SK-N-SH (cell line): ENCODE results near the gene EXOC3. TPM values are rescaled to one million over a fixed set of nuclear protein-coding genes. Genes with fewer than 3 reads are reported as not detected.

Experiments used
- CTCF ChIA-PET: fragments of 300-600, 350-600 bp; formaldehyde crosslinking; extraction: SDS; loops from one replicate; lab custom pipeline; 2021; lab: Yijun Ruan, JAX
- POLR2A ChIA-PET: fragments of 350-600 bp; sonication (Branson Sonifier 250); formaldehyde crosslinking; extraction: SDS; loops from one replicate; lab custom pipeline; 2020; ENCODE audit warnings: antibody characterized with exemption, inconsistent platforms; lab: Yijun Ruan, JAX
- DNase-seq: peaks from one replicate; pipeline ENCODE4 v3.0.0; 2012
- H2AFZ ChIP-seq: fragments of 200-600 bp; sonication (generic); 2 replicates; pipeline ENCODE4 v1.8.1; 2016; ENCODE audit warnings: antibody characterized with exemption, mild to moderate bottlenecking, low read depth
- H3F3A ChIP-seq: fragments of 200-600 bp; sonication (generic); replicated peaks from 2 replicates; pipeline ENCODE3; 2016; ENCODE audit warnings: antibody characterized with exemption, mild to moderate bottlenecking; ENCODE audit not compliant: insufficient read depth
- H3K27ac ChIP-seq, 2 experiments: fragments of 200-500 bp in 1 of 2; fragments of 200-600 bp in 1 of 2; sonication (Bioruptor generic) in 1 of 2; sonication (generic), shearing (Covaris generic) in 1 of 2; 2 replicates each; pipeline versions ENCODE4 v1.5.1 to v1.6.1; 2014 to 2016; ENCODE audit warnings: low read depth in 2 of 2, inconsistent platforms in 1 of 2, low read length in 1 of 2, mild to moderate bottlenecking in 1 of 2, mixed read lengths in 1 of 2
- H3K27me3 ChIP-seq: fragments of 200-600 bp; sonication (generic), shearing (Covaris generic); 2 replicates; pipeline ENCODE4 v1.6.1; 2016; ENCODE audit warnings: mixed run types; ENCODE audit not compliant: insufficient read depth
- H3K36me3 ChIP-seq, 2 experiments: fragments of 200-500 bp in 1 of 2; fragments of 200-600 bp in 1 of 2; sonication (Bioruptor generic) in 1 of 2; sonication (generic) in 1 of 2; replicated peaks in 1 of 2; 2 replicates each; pipeline versions ENCODE3 to v1.5.1; 2014 to 2016; ENCODE audit warnings: low read length in 1 of 2, mild to moderate bottlenecking in 1 of 2; ENCODE audit not compliant: insufficient read depth in 2 of 2, control insufficient read depth in 1 of 2
- H3K4me1 ChIP-seq, 2 experiments: fragments of 200-500 bp in 1 of 2; fragments of 200-600 bp in 1 of 2; sonication (Bioruptor generic) in 1 of 2; sonication (generic), shearing (Covaris generic) in 1 of 2; 2 replicates each; pipeline versions ENCODE4 v1.5.1 to v1.6.1; 2014 to 2016; ENCODE audit warnings: low read depth in 1 of 2, low read length in 1 of 2, mixed run types in 1 of 2; ENCODE audit not compliant: insufficient read depth in 2 of 2, control insufficient read depth in 1 of 2
- H3K4me2 ChIP-seq: fragments of 200-600 bp; sonication (generic), shearing (Covaris generic); 2 replicates; pipeline ENCODE4 v1.6.1; 2017; ENCODE audit warnings: mixed run types
- H3K4me3 ChIP-seq, 2 experiments: fragments of 200-500 bp in 1 of 2; fragments of 200-600 bp in 1 of 2; sonication (Bioruptor generic) in 1 of 2; sonication (generic), shearing (Covaris generic) in 1 of 2; 2 replicates each; pipeline versions ENCODE4 v1.5.1 to v1.8.1; 2014 to 2016; ENCODE audit warnings: low read depth in 2 of 2, inconsistent platforms in 1 of 2, low read length in 1 of 2, mild to moderate bottlenecking in 1 of 2, mixed read lengths in 1 of 2, moderate library complexity in 1 of 2
- H3K79me2 ChIP-seq: fragments of 200-600 bp; sonication (generic); 2 replicates; pipeline ENCODE4 v1.8.1; 2017; ENCODE audit warnings: mild to moderate bottlenecking; ENCODE audit not compliant: insufficient read depth
- H3K9ac ChIP-seq: fragments of 200-600 bp; sonication (generic); 2 replicates; pipeline ENCODE4 v1.6.1; 2017; ENCODE audit warnings: mixed run types
- H3K9me2 ChIP-seq: fragments of 200-600 bp; sonication (generic); 2 replicates; pipeline ENCODE4 v1.6.1; 2017; ENCODE audit warnings: mixed run types
- H3K9me3 ChIP-seq: fragments of 200-600 bp; sonication (generic); 2 replicates; pipeline ENCODE4 v1.6.1; 2017; ENCODE audit warnings: mixed run types, mild to moderate bottlenecking, moderate library complexity
- H4K20me1 ChIP-seq: fragments of 200-600 bp; sonication (generic); 2 replicates; pipeline ENCODE4 v1.6.1; 2017; ENCODE audit warnings: mild to moderate bottlenecking, mixed run types; ENCODE audit not compliant: insufficient read depth
- CHD2 ChIP-seq: fragments of 150-350 bp; IDR thresholded peaks from 2 replicates; pipeline ENCODE4 v1.6.1; 2018; ENCODE audit warnings: low read length; ENCODE audit not compliant: partially characterized antibody
- EP300 ChIP-seq, 2 experiments: IDR thresholded peaks; 2 replicates each; pipeline versions ENCODE4 v1.4.0 to v1.6.1; 2012; ENCODE audit warnings: borderline replicate concordance in 1 of 2, low read depth in 1 of 2, low read length in 1 of 2
- EZH2phosphoT487 ChIP-seq: fragments of 200-600 bp; sonication (generic); IDR thresholded peaks from 2 replicates; pipeline ENCODE4 v1.6.1; 2017; ENCODE audit warnings: low read depth, mixed run types, mild to moderate bottlenecking, antibody characterized with exemption, moderate library complexity, borderline replicate concordance
- FOXJ3 ChIP-seq: sonication (generic); formaldehyde crosslinking; IDR thresholded peaks from 2 replicates; pipeline ENCODE4 v1.5.1; 2020; ENCODE audit warnings: mild to moderate bottlenecking, missing genetic modification reagents
- GABPA ChIP-seq: IDR thresholded peaks from 2 replicates; pipeline ENCODE4 v1.4.0; 2012; ENCODE audit warnings: low read depth, mild to moderate bottlenecking
- JUND ChIP-seq: IDR thresholded peaks from 2 replicates; pipeline ENCODE4 v1.4.0; 2012
- MXI1 ChIP-seq: IDR thresholded peaks from 2 replicates; pipeline ENCODE4 v1.6.1; 2012; ENCODE audit warnings: mild to moderate bottlenecking, low read depth, low read length, improper control_type of control experiment
- NFIC ChIP-seq: IDR thresholded peaks from 2 replicates; pipeline ENCODE4 v1.4.0; 2012; ENCODE audit warnings: borderline replicate concordance
- NRF1 ChIP-seq: IDR thresholded peaks from 2 replicates; pipeline ENCODE4 v1.6.1; 2012; ENCODE audit warnings: low read depth, mild to moderate bottlenecking, low read length
- RAD21 ChIP-seq: IDR thresholded peaks from 2 replicates; pipeline ENCODE4 v1.6.1; 2012; ENCODE audit warnings: mild to moderate bottlenecking, low read length
- SIN3A ChIP-seq: IDR thresholded peaks from 2 replicates; pipeline ENCODE4 v1.6.1; 2012; ENCODE audit warnings: low read depth, mild to moderate bottlenecking, low read length, moderate library complexity, borderline replicate concordance
- SMC3 ChIP-seq: IDR thresholded peaks from 2 replicates; pipeline ENCODE4 v1.6.1; 2012; ENCODE audit warnings: low read depth, low read length, improper control_type of control experiment
- TAF1 ChIP-seq: IDR thresholded peaks from 2 replicates; pipeline ENCODE4 v1.6.1; 2012; ENCODE audit warnings: low read depth, mild to moderate bottlenecking, low read length, moderate library complexity, borderline replicate concordance
- TEAD4 ChIP-seq: IDR thresholded peaks from 2 replicates; pipeline ENCODE4 v1.4.0; 2012; ENCODE audit warnings: mild to moderate bottlenecking, borderline replicate concordance; ENCODE audit not compliant: insufficient read depth
- YY1 ChIP-seq: IDR thresholded peaks from 2 replicates; pipeline ENCODE4 v1.4.0; 2012; ENCODE audit warnings: low read depth, mild to moderate bottlenecking
- WGBS: methylation state at CpG from one replicate; pipeline ENCODE4 v1.1.6; 2017; ENCODE audit warnings: low lambda C conversion rate; 5-methylcytosine and 5-hydroxymethylcytosine counted together
- polyA plus RNA-seq, 3 experiments: library from polyadenylated mRNA; depleted of rRNA; stranded (reverse); fragments of >200 nt; gene quantifications; 2 replicates each; pipeline ENCODE4 v1.2.3, GENCODE V29; 2012
- TF ChIP-seq, protein P1 (sequence below): IDR thresholded peaks from 2 replicates; pipeline ENCODE4 v1.6.1; 2012; ENCODE audit warnings: mild to moderate bottlenecking, low read depth, low read length, moderate library complexity
- TF ChIP-seq, protein P2 (sequence below): IDR thresholded peaks from 2 replicates; pipeline ENCODE4 v1.4.0; 2012; ENCODE audit warnings: low read depth

Gene EXOC3
- polyA plus RNA-seq, 1 of the 3 experiments (the other 2 are of a cell fraction) = 25.7 TPM

DNA sequence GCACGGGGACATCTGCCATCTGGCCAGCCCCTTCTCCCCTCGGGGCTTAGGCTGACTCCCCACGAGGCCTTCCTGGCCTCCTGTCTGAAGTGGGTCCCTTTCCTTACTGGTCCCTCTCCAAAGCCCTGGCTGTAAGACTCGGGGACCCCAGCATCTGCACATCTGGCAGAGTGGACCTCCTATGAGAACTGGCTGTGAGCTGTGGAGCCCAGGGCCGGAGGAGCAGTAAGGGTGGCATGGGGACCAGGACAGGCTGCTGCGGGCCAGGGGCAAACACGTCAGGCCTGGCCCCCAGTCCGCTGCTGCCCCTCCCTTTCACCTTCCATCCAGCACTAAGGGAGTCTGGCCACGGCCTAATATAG is 33.8 kb downstream of the EXOC3 start (continued):
- no peak for TF ChIP-seq TEAD4
- TF ChIP-seq GABPA = no peak
- TF ChIP-seq NFIC = no peak
- TF ChIP-seq, protein P1, sequence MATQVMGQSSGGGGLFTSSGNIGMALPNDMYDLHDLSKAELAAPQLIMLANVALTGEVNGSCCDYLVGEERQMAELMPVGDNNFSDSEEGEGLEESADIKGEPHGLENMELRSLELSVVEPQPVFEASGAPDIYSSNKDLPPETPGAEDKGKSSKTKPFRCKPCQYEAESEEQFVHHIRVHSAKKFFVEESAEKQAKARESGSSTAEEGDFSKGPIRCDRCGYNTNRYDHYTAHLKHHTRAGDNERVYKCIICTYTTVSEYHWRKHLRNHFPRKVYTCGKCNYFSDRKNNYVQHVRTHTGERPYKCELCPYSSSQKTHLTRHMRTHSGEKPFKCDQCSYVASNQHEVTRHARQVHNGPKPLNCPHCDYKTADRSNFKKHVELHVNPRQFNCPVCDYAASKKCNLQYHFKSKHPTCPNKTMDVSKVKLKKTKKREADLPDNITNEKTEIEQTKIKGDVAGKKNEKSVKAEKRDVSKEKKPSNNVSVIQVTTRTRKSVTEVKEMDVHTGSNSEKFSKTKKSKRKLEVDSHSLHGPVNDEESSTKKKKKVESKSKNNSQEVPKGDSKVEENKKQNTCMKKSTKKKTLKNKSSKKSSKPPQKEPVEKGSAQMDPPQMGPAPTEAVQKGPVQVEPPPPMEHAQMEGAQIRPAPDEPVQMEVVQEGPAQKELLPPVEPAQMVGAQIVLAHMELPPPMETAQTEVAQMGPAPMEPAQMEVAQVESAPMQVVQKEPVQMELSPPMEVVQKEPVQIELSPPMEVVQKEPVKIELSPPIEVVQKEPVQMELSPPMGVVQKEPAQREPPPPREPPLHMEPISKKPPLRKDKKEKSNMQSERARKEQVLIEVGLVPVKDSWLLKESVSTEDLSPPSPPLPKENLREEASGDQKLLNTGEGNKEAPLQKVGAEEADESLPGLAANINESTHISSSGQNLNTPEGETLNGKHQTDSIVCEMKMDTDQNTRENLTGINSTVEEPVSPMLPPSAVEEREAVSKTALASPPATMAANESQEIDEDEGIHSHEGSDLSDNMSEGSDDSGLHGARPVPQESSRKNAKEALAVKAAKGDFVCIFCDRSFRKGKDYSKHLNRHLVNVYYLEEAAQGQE = no peak
- TF ChIP-seq SMC3 = no peak
- TF ChIP-seq, all 33 proteins: peak for 0

DNA sequence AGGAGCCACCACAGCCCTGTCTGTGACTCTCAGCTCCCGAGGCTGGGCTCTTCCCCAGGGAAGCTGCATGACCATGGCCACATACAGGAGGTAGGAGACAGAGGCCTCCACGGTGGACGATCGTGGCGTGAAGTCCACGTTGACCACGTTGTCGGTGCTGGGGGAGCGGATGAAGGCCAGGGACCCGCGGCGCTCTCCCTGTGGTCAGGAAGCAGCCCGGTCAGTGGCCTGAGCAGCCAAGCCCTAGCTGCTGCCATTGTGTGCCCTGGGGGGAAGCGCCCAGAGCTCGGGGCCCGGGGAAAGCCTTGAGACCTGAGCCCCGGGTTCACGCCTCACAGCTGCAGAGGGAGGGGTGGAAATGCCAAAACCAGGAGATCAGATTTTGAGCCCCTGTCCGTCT is 34.3 kb downstream of the EXOC3 start:
- 63% methylated on average over 3 of the region's 19 CpGs for WGBS
- H4K20me1 ChIP-seq = peaks cover 6% of the 10 kb centered on the region
- H3K36me3 ChIP-seq = no peaks in the 10 kb centered on the region
- no peak overlapping the region for H3K4me3 ChIP-seq
- no peak overlapping the region for H3K4me2 ChIP-seq
- peaks cover 5% of the 10 kb centered on the region; the same call in 1 of the 2 replicates for H3K79me2 ChIP-seq
- no peak overlapping the region for H2AFZ ChIP-seq
- H3K9me3 ChIP-seq = no peaks in the 10 kb centered on the region
- TF ChIP-seq GABPA = no peak
- no peak for TF ChIP-seq EP300 (IDR thresholded peaks at IDR 0.05; ENCODE audit: borderline replicate concordance in 1 of 2, low read depth in 1 of 2, low read length in 1 of 2)
- TF ChIP-seq CHD2 = no peak
- no peak for TF ChIP-seq MXI1
- TF ChIP-seq, protein P2, sequence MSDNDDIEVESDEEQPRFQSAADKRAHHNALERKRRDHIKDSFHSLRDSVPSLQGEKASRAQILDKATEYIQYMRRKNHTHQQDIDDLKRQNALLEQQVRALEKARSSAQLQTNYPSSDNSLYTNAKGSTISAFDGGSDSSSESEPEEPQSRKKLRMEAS = no peak
- TF ChIP-seq TAF1 = no peak
- TF ChIP-seq SMC3 = no peak
- no peak for TF ChIP-seq FOXJ3
- TF ChIP-seq NFIC = no peak
- TF ChIP-seq SIN3A = no peak
- no peak for TF ChIP-seq EZH2phosphoT487
- no peak for TF ChIP-seq NRF1
- no peak for TF ChIP-seq JUND
- no peak for TF ChIP-seq RAD21
- no peak for TF ChIP-seq YY1
- POLR2A ChIA-PET = no interaction called here
- peaks cover 0 to 7% of the 10 kb centered on the region in 2 experiments; a peak in 1 of 4 replicates for H3K4me1 ChIP-seq
- H3K27ac ChIP-seq = no peak overlapping the region
- H3K27me3 ChIP-seq = no peaks in the 10 kb centered on the region
- no peak overlapping the region for H3K9ac ChIP-seq
- H3K9me2 ChIP-seq = no peaks in the 10 kb centered on the region
- CTCF ChIA-PET = interaction anchor here (1.1 kb wide), 1 partner anchor 31 kb away, joined by 3 read pairs; no protein-coding TSS in a partner anchor
- no peaks in the 10 kb centered on the region for H3F3A ChIP-seq
- no peak for DNase-seq
